HCT116 (cell line): ENCODE results near the gene PEDS1. TPM values are rescaled to one million over a fixed set of nuclear protein-coding genes. Genes with fewer than 3 reads are reported as not detected.

Source experiments
- ATAC-seq: fragments of 200-7000 bp; cut with Tn5 transposase; 2 replicates; pipeline ENCODE4 v1.9.1; 2020; ENCODE audit warnings: mild to moderate bottlenecking, moderate library complexity
- BruUV-seq: library from RNA; stranded (reverse); fragments of 400-500 nt; replicated peaks from 2 replicates; lab custom pipeline; 2021; lab: Mats Ljungman, UMichigan
- CTCF ChIA-PET: fragments of 300-600 bp; sonication (Branson Sonifier 250); formaldehyde crosslinking; loops from one replicate; lab custom pipeline; 2021; ENCODE audit warnings: antibody characterized with exemption; lab: Charles Lee
- POLR2A ChIA-PET: fragments of 300-600, 350-600 bp; sonication (Branson Sonifier 250); formaldehyde crosslinking; loops from one replicate; lab custom pipeline; 2021; ENCODE audit warnings: antibody characterized with exemption; lab: Charles Lee
- RAD21 ChIA-PET, 2 experiments: fragments of 300-600 bp; sonication (Branson Sonifier 250); formaldehyde crosslinking; loops; one replicate each; lab custom pipeline; 2023; ENCODE audit warnings: low total read pairs in 2 of 2; ENCODE audit not compliant: uncharacterized antibody in 2 of 2, unreplicated experiment in 2 of 2, low non-redundant PET in 1 of 2; lab: Charles Lee
- DNase-seq: peaks from one replicate; pipeline ENCODE4 v3.0.0-alpha.2; 2010; ENCODE audit warnings: low read depth, low spot score
- H2AFZ ChIP-seq: fragments of 200-600 bp; shearing (Covaris generic), sonication (generic); 2 replicates; pipeline ENCODE4 v1.6.1; 2017; ENCODE audit warnings: low read depth, mixed run types, mixed read lengths, antibody characterized with exemption, low read length; ENCODE audit not compliant: poor library complexity, severe bottlenecking
- H3K27ac ChIP-seq: 2 replicates; pipeline ENCODE4 v1.5.1; 2012; ENCODE audit warnings: low read depth, low read length
- H3K27me3 ChIP-seq: fragments of 200-600 bp; sonication (generic); 2 replicates; pipeline ENCODE4 v1.6.1; 2016; ENCODE audit warnings: mixed run types, low read length, mixed read lengths; ENCODE audit not compliant: insufficient read depth
- H3K36me3 ChIP-seq, 2 experiments: fragments of 200-500 bp in 1 of 2; fragments of 200-600 bp in 1 of 2; sonication (Bioruptor generic) in 1 of 2; sonication (generic) in 1 of 2; 2 replicates each; pipeline versions ENCODE4 v1.5.1 to v1.6.1; 2014 to 2016; ENCODE audit warnings: low read length in 2 of 2, inconsistent platforms in 1 of 2, mixed read lengths in 1 of 2, mixed run types in 1 of 2; ENCODE audit not compliant: insufficient read depth in 2 of 2, control insufficient read depth in 1 of 2
- H3K4me1 ChIP-seq, 2 experiments: fragments of 200-600 bp in 1 of 2; sonication (generic) in 1 of 2; 2 replicates each; pipeline versions ENCODE4 v1.5.1 to v1.6.1; 2012 to 2017; ENCODE audit warnings: low read length in 2 of 2, inconsistent platforms in 1 of 2, mild to moderate bottlenecking in 1 of 2, mixed read lengths in 1 of 2, mixed run types in 1 of 2, moderate library complexity in 1 of 2; ENCODE audit not compliant: insufficient read depth in 2 of 2, control insufficient read depth in 1 of 2
- H3K4me2 ChIP-seq: fragments of 200-600 bp; sonication (generic); 2 replicates; pipeline ENCODE4 v1.6.1; 2017; ENCODE audit warnings: mixed run types, low read length, mixed read lengths
- H3K4me3 ChIP-seq, 2 experiments: fragments of 200-600 bp in 1 of 2; sonication (generic) in 1 of 2; replicated peaks in 1 of 2; 2 replicates each; pipeline ENCODE4 v1.5.1; 2011 to 2016; ENCODE audit warnings: low read length in 2 of 2, control low read depth in 1 of 2, low read depth in 1 of 2, mild to moderate bottlenecking in 1 of 2, mixed read lengths in 1 of 2, mixed run types in 1 of 2
- H3K79me2 ChIP-seq: fragments of 200-600 bp; sonication (generic); 2 replicates; pipeline ENCODE4 v1.6.1; 2017; ENCODE audit warnings: mild to moderate bottlenecking, mixed run types, low read length, moderate library complexity, mixed read lengths; ENCODE audit not compliant: insufficient read depth
- H3K9ac ChIP-seq: fragments of 200-600 bp; sonication (generic); 2 replicates; pipeline ENCODE4 v1.6.1; 2016; ENCODE audit warnings: low read length, mixed read lengths
- H3K9me2 ChIP-seq: fragments of 200-600 bp; sonication (generic), shearing (Covaris generic); 2 replicates; pipeline ENCODE4 v1.6.1; 2017; ENCODE audit warnings: mixed run types, mild to moderate bottlenecking, moderate library complexity; ENCODE audit not compliant: insufficient read depth
- H3K9me3 ChIP-seq, 2 experiments: fragments of 200-500 bp in 1 of 2; fragments of 200-600 bp in 1 of 2; sonication (Bioruptor generic) in 1 of 2; sonication (generic) in 1 of 2; 2 replicates each; pipeline ENCODE4 v1.6.1; 2014 to 2017; ENCODE audit warnings: low read length in 2 of 2, mixed read lengths in 2 of 2, inconsistent platforms in 1 of 2, low read depth in 1 of 2, mild to moderate bottlenecking in 1 of 2, mixed run types in 1 of 2, moderate library complexity in 1 of 2; ENCODE audit not compliant: control insufficient read depth in 1 of 2, insufficient read depth in 1 of 2
- H4K20me1 ChIP-seq: fragments of 200-600 bp; sonication (generic), shearing (Covaris generic); 2 replicates; pipeline ENCODE4 v1.6.1; 2017; ENCODE audit warnings: mixed run types, mild to moderate bottlenecking, moderate library complexity; ENCODE audit not compliant: insufficient read depth
- CBX3 ChIP-seq: IDR thresholded peaks from 2 replicates; pipeline ENCODE4 v1.6.1; 2012; ENCODE audit warnings: low read depth
- CEBPB ChIP-seq: IDR thresholded peaks from 2 replicates; pipeline ENCODE4 v1.6.1; 2012; ENCODE audit warnings: low read depth
- EGR1 ChIP-seq: IDR thresholded peaks from 2 replicates; pipeline ENCODE4 v1.6.1; 2012; ENCODE audit warnings: low read depth
- EZH2 ChIP-seq: fragments of 200-600 bp; sonication (generic); IDR thresholded peaks from 2 replicates; pipeline ENCODE4 v1.6.1; 2017; ENCODE audit warnings: antibody characterized with exemption, mixed run types
- EZH2phosphoT487 ChIP-seq: fragments of 200-600 bp; IDR thresholded peaks from 2 replicates; pipeline ENCODE4 v1.6.1; 2018; ENCODE audit warnings: antibody characterized with exemption, borderline replicate concordance
- FOSL1 ChIP-seq: IDR thresholded peaks from 2 replicates; pipeline ENCODE4 v1.6.1; 2012; ENCODE audit warnings: low read depth
- JUND ChIP-seq: IDR thresholded peaks from 2 replicates; pipeline ENCODE4 v1.6.1; 2012
- POLR2A ChIP-seq: IDR thresholded peaks from 2 replicates; pipeline ENCODE4 v1.7.0; 2011; ENCODE audit warnings: borderline replicate concordance; ENCODE audit not compliant: insufficient read depth, insufficient read length; ENCODE audit errors: extremely low read depth
- POLR2AphosphoS5 ChIP-seq: IDR thresholded peaks from 2 replicates; pipeline ENCODE4 v1.6.1; 2011; ENCODE audit warnings: mild to moderate bottlenecking, low read depth, low read length, moderate library complexity
- SP1 ChIP-seq: IDR thresholded peaks from 2 replicates; pipeline ENCODE4 v1.6.1; 2012; ENCODE audit warnings: low read depth
- SRF ChIP-seq: IDR thresholded peaks from 2 replicates; pipeline ENCODE4 v1.6.1; 2012; ENCODE audit warnings: low read depth
- TCF7L2 ChIP-seq: IDR thresholded peaks from 2 replicates; pipeline ENCODE4 v1.7.0; 2011; ENCODE audit warnings: borderline replicate concordance, inconsistent platforms; ENCODE audit not compliant: insufficient read depth, insufficient read length; ENCODE audit errors: extremely low read depth
- ZFX ChIP-seq: fragments of 450-650 bp; IDR thresholded peaks from 2 replicates; pipeline ENCODE4 v1.6.1; 2017
- ZNF274 ChIP-seq: fragments of 200-500 bp; sonication (Bioruptor generic); IDR thresholded peaks from 2 replicates; pipeline ENCODE4 v1.6.1; 2014; ENCODE audit warnings: mild to moderate bottlenecking, low read depth, low read length, inconsistent platforms
- intact Hi-C: fragments of 100-400 bp; cut with micrococcal nuclease; formaldehyde crosslinking; loops from 2 replicates; pipeline ENCODE4 v1.10.0; 2022
- total RNA-seq: library from RNA; stranded (reverse); gene quantifications from one replicate; pipeline ENCODE4 v1.2.1, GENCODE V29; 2021; ENCODE audit not compliant: unreplicated experiment
- TF ChIP-seq, protein P1 (sequence below): IDR thresholded peaks from 2 replicates; pipeline ENCODE4 v1.6.1; 2012
- TF ChIP-seq, protein P2 (sequence below): IDR thresholded peaks from 2 replicates; pipeline ENCODE4 v1.6.1; 2011; ENCODE audit warnings: mild to moderate bottlenecking, low read length, moderate library complexity; ENCODE audit not compliant: insufficient replicate concordance; ENCODE audit errors: extremely low read depth
- TF ChIP-seq, protein P3 (sequence below), 3 experiments: fragments of 200-600 bp in 1 of 3; sonication (generic) in 1 of 3; IDR thresholded peaks in 2 of 3; conservative IDR thresholded peaks in 1 of 3; 2 replicates each; pipeline ENCODE4 v1.5.1; 2012 to 2017; ENCODE audit warnings: low read depth in 2 of 3, low read length in 2 of 3, antibody characterized with exemption in 1 of 3, borderline replicate concordance in 1 of 3, control low read depth in 1 of 3, mild to moderate bottlenecking in 1 of 3, mixed read lengths in 1 of 3, mixed run types in 1 of 3, moderate library complexity in 1 of 3; ENCODE audit not compliant: insufficient read depth in 1 of 3

PEDS1 gene
- total RNA-seq, 1 experiment from 2014 or later: 31.9 TPM

DNA sequence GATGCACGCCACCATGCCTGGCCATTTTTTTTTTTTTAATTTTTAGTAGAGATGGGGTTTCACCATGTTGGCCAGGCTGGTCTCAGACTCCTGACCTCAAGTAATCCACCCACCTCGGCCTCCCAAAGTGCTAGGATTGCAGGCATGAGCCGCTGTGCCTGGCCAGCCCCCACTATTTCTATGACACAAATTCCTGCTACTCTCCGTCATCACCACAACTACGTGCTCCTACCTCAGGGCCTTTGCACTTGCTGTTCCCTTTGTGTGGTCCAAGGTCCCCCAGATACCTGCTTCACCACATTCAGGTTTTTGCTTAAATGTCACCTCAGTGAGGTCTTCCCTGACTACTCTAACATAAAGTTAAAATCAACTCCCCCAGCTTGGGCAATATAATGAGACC, 31.9 kb upstream of the PEDS1 start:
- H3K4me1 ChIP-seq: peaks cover 26 to 44% of the 10 kb centered on the region in 2 experiments
- no peak for ATAC-seq
- H2AFZ ChIP-seq: no peak overlapping the region
- RAD21 ChIA-PET: interaction anchor here (0.9 to 1.0 kb wide), 2 partner anchors 220 to 278 kb away, joined by 3 to 6 read pairs; no protein-coding TSS in a partner anchor
- H3K9me2 ChIP-seq: no peaks in the 10 kb centered on the region
- BruUV-seq: no TSS peak
- H3K27ac ChIP-seq: no peak overlapping the region
- intact Hi-C loops: loop anchor here (5.0 kb wide), 2 partner anchors 157 to 547 kb away; partner anchors contain the start of gene PARD6B
- H3K4me3 ChIP-seq: no peak overlapping the region
- H3K9me3 ChIP-seq: no peaks in the 10 kb centered on the region
- TF ChIP-seq TCF7L2: no peak
- TF ChIP-seq SP1: no peak
- TF ChIP-seq, protein P1, sequence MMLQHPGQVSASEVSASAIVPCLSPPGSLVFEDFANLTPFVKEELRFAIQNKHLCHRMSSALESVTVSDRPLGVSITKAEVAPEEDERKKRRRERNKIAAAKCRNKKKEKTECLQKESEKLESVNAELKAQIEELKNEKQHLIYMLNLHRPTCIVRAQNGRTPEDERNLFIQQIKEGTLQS: no peak
- TF ChIP-seq EGR1: no peak
- TF ChIP-seq SRF: no peak
- TF ChIP-seq JUND: no peak
- no peak for TF ChIP-seq EZH2
- no peaks in the 10 kb centered on the region for H3K36me3 ChIP-seq
- H3K27me3 ChIP-seq: no peaks in the 10 kb centered on the region
- H3K9ac ChIP-seq: no peak overlapping the region
- no peaks in the 10 kb centered on the region for H3K79me2 ChIP-seq
- H3K4me2 ChIP-seq: no peak overlapping the region
- H4K20me1 ChIP-seq: no peaks in the 10 kb centered on the region
- no peak for DNase-seq
- POLR2A ChIA-PET: no interaction called here
- CTCF ChIA-PET: interaction anchor here (0.6 to 6.8 kb wide), 9 partner anchors 17 to 441 kb away, joined by 3 to 61 read pairs (median 3); no protein-coding TSS in a partner anchor

DNA sequence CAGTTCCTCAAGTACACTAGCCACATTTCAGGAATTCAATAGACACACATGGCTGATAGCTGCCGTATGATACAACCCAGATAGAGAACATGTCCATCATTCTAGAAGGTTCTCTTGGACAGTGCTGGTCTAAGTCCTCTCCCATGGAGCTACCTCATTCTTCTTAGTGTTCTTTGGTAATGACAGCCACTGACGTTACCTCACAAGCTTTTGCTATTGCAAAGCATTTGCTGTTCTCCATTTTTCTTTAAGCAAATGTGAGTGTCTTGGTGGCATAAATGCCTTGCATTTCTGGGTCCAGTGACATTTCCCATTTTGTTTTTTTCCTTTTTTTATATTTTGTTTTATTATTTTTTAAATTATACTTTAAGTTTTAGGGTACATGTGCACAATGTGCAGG, 28.8 kb upstream of the PEDS1 start:
- ATAC-seq: no peak
- ChIA-PET RAD21 (no interaction called here), POLR2A (no interaction called here), CTCF (interaction anchor here (1.3 to 6.0 kb wide), 2 partner anchors 62 to 282 kb away, joined by 4 to 59 read pairs; no protein-coding TSS in a partner anchor)
- Histone ChIP-seq H3K4me3 (no peak overlapping the region), H3K79me2 (no peaks in the 10 kb centered on the region), H3K9ac (no peak overlapping the region), H4K20me1 (no peaks in the 10 kb centered on the region), H3K36me3 (no peaks in the 10 kb centered on the region), H3K4me2 (no peak overlapping the region), H3K27ac (no peak overlapping the region), H3K9me3 (no peaks in the 10 kb centered on the region), H3K27me3 (no peaks in the 10 kb centered on the region), H3K9me2 (no peaks in the 10 kb centered on the region), H3K4me1 (peaks cover 9 to 21% of the 10 kb centered on the region in 2 experiments), H2AFZ (no peak overlapping the region)
- intact Hi-C loops: no loop called here
- no TSS peak for BruUV-seq
- no peak for DNase-seq
- no peak for TF ChIP-seq EZH2phosphoT487
- no peak for TF ChIP-seq POLR2A
- TF ChIP-seq, protein P2, sequence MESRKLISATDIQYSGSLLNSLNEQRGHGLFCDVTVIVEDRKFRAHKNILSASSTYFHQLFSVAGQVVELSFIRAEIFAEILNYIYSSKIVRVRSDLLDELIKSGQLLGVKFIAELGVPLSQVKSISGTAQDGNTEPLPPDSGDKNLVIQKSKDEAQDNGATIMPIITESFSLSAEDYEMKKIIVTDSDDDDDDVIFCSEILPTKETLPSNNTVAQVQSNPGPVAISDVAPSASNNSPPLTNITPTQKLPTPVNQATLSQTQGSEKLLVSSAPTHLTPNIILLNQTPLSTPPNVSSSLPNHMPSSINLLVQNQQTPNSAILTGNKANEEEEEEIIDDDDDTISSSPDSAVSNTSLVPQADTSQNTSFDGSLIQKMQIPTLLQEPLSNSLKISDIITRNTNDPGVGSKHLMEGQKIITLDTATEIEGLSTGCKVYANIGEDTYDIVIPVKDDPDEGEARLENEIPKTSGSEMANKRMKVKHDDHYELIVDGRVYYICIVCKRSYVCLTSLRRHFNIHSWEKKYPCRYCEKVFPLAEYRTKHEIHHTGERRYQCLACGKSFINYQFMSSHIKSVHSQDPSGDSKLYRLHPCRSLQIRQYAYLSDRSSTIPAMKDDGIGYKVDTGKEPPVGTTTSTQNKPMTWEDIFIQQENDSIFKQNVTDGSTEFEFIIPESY: no peak
- no peak for TF ChIP-seq EGR1
- TF ChIP-seq SRF: no peak
- no peak for TF ChIP-seq JUND
- TF ChIP-seq ZNF274: no peak
- TF ChIP-seq SP1: no peak
- no peak for TF ChIP-seq CEBPB
- TF ChIP-seq, protein P1: no peak
- TF ChIP-seq FOSL1: no peak
- TF ChIP-seq, protein P3, sequence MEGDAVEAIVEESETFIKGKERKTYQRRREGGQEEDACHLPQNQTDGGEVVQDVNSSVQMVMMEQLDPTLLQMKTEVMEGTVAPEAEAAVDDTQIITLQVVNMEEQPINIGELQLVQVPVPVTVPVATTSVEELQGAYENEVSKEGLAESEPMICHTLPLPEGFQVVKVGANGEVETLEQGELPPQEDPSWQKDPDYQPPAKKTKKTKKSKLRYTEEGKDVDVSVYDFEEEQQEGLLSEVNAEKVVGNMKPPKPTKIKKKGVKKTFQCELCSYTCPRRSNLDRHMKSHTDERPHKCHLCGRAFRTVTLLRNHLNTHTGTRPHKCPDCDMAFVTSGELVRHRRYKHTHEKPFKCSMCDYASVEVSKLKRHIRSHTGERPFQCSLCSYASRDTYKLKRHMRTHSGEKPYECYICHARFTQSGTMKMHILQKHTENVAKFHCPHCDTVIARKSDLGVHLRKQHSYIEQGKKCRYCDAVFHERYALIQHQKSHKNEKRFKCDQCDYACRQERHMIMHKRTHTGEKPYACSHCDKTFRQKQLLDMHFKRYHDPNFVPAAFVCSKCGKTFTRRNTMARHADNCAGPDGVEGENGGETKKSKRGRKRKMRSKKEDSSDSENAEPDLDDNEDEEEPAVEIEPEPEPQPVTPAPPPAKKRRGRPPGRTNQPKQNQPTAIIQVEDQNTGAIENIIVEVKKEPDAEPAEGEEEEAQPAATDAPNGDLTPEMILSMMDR (IDR thresholded peaks at IDR 0.05 in 2 of 3, conservative IDR thresholded peaks at IDR 0.05 in 1 of 3; ENCODE audit: borderline replicate concordance in 1 of 3, insufficient read depth in 1 of 3, low read depth in 2 of 3, low read length in 2 of 3): no peak
- no peak for TF ChIP-seq POLR2AphosphoS5
- no peak for TF ChIP-seq ZFX
- no peak for TF ChIP-seq CBX3
